ENCODE results near the gene METTL25B. TPM values are rescaled to one million over a fixed set of nuclear protein-coding genes. Genes with fewer than 3 reads are reported as not detected.

The METTL25B gene
- 10 to 100 TPM; 14.6 to 20.5 TPM for total RNA-seq
- long read RNA-seq, partial matches to known transcripts, result 0 of 5 reads
- long read RNA-seq, other reads (novel, unspliced or antisense), result 2 of 5 reads

DNA sequence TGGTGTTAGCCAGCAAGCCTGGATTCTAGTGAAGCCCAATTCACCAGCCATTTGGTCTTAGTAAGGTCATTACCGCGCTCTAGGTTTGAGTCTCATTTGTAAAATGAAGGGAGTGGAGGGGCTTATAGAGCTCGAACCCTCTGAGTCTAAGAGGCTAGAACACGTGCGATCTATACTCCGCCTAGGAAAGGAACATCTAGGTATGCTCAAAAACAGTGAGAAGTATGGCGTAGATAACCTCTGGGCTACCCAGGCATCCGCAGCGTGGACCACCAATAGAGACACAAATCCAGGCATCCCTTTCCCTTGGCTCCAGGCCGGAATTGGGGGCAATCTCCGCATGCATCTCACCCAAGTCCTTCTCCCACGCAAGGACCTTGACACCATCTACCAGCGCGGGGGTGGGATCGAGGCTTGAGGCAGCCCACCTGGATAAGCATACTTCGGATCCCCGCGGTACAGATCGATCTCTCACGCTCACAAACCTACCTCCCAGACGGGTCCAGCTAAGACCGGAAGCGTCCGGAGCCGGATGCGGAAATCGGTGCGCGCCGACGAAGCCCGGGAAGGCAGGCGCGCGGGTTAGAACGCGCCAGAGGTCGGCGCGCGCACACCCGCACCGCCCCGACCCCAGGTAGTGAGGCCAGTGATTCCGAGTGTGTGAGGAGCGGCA is at the start of gene METTL25B:
Gene METTL25B (plus strand): TSS at position 544 of the 673 bp plus-strand sequence. CDS start 636 bp downstream, outside the sequence.
- peak; percentile 81 to 86 for ATAC-seq
- intact Hi-C loops (cut with DNase I), result loop anchor here (2.0 to 5.0 kb wide), 3 partner anchors 36 to 163 kb away; partner anchors contain the start of gene PRCC (in 1 of the 2)
- DNase-seq, result peak; percentile 87

DNA sequence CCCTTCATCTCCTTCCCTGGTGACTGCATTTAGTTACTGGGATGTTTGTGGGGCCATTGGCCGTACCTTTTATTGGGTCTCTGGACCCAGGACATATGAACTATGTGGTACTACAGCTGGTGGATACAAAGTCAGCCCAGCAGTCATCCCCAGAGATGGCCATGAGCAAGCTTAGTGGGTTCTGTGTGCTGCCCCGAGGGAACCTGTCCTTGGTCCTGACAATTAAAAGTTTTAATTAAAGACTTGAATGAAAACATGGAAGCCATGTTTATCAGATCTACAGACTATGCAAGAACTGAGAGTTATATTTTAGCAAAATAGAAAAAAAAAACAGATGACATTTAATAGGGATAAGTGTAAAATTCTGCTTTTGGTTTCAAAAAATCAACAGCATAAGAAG is 48.2 kb upstream of the METTL25B start:
- DNase-seq (no peak), ATAC-seq (no peak)
- intact Hi-C loops (cut with DNase I), result loop anchor here in 1 of 2 donors (5.0 kb wide), 1 partner anchor 33 kb away; no protein-coding TSS in a partner anchor

DNA sequence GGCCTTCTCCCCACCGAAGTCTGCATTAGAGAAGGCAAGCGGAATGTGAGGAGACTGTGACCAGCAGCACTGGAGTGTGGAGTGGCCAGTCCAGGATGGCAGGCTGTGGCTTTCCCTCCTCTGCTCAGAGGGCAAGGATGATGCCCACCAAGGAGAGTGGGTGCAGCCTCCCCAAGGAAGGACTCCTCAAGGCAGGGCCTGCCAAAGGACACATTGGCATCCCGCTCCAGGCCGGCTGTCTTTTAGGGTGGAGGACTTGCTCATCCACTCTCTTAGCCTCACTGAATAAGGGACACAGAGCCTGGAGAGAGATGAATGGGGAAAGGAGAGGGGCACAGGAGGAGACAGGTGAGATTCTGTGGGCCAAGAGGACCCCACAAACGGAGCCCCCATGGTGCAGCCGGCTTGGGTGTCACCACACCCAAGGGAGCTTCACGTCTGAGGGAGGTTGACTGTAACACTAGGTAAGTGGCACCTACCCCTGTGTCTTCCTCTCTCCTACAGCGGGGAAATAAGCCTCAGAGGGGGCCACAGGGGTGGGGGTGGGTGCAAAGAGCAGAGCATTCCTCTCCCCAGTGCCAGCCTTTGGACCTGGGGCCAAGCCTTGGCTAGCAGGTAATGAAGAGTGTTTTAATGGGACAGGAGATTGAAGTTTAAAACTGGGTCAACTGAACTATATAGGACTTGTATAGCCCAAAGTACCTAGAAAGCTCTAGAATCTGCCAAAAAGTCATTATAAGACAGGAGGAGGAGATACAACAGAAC is 46.9 kb upstream of the METTL25B start:
- intact Hi-C loops (cut with DNase I), result loop anchor here in 1 of 2 donors (5.0 kb wide), 1 partner anchor 34 kb away; no protein-coding TSS in a partner anchor
- no peak for DNase-seq
- no peak for ATAC-seq

DNA sequence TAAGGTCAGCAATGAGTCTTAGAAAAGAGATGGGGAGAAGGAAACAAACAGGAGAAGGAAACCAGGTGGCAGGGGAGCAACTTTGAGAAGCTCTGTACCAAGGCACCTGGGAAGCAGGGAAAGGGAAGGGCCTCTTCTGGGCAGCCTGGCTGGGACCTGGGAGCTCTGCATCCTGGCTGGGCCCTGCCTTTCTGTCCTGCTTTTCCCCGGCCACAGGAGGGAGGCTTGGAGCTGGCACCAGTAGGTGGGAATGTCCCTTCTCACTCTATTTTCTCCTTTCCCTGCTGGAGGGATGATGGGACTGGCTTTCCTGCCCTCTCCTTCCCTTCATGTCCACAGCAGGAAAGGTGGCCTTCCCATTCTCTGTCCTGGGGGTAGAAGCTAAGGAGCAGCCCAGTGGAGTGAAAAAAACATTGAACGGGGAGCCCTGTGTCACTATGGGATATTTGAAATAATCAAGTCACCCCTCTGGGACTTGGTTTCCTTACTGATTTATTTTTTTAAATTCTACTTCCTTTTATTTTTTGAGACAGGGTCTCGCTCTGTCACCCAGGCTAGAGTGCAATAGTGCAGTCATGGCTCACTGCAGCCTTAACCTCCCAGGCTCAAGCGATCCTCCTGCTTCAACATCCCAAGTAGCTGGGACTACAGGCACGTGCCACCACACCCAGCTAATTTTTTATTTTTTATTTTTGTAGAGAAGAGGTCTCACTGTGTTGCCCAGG is 45.9 kb upstream of the METTL25B start:
- ATAC-seq (no peak), DNase-seq (no peak)
- intact Hi-C loops (cut with DNase I), result loop anchor here in 1 of 2 donors (5.0 kb wide), 1 partner anchor 35 kb away; no protein-coding TSS in a partner anchor

DNA sequence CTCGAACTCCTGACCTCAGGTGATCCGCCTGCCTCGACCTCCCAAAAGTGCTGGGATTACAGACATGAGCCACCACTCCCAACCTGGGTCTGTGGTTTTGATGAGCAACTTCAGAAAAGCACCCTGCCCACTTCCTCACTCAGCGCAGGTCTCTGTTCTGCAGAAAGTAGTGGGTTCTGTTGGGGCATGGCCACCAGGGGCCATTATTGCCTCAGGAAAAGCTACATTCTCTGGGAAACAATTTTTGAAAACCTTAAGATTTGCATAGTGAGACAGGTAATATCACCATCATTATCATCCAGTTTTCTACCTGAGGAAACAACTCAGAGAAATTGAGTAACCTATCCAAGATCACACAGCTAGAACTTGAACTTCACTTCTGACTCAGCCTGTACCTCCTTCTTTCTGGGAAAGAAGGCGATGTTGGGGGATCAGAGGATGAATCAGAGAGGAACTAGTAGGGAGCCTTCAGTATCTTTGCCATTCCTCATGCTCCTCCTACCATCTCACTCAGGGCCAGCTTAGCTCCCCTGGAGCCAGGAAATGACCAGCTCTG is 44.0 kb upstream of the METTL25B start:
- intact Hi-C loops (cut with DNase I), result loop anchor here in 1 of 2 donors (5.0 kb wide), 1 partner anchor 37 kb away; no protein-coding TSS in a partner anchor
- ATAC-seq (peak in 1 of 2 donors; percentile 9), DNase-seq (no peak)

DNA sequence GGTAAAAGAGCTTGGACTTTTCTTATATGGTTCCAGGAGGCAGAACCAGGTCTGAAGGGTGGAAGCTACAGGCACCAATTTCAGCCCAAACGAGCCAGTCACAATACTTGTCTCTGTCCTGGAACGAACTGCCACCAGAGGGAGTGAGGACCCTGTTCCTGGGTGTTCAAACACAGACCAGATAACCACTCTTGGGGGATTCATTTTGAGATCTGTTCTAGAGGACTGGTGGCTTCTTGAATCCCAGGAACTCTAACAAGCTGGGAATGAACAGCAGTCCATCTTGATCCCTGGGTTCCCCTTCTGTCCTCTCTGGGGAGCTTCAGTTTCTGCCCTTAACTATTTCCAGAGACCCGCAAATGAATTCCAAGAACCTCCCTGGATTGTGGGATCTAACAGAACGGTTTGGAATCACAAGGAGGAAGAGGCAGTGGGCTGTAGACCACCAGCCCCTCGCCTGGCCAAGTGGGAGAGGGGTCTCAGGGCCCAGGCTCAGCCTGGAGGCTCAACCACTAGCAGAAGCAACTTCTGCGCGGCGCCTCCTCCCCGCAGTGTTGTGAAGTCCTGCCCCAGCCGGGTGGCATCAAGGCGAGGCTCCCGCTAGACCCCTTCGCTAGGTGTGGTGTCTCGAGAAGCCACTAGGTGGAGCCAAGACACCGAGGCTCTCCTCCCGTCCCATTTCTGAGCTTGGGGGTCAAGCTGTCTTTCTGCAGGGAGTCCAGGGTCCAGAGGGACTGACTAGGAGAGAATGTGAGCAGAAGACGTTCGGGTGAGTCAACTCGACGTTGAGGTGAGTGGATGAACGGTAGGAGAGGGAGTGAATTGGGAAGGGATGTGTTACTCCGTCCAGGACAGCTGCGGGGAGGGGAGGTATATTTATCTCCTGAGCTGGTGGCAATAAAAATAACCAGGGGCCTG is 39.0 kb upstream of the METTL25B start:
- DNase-seq (peak; percentile 80), ATAC-seq (peak; percentile 92 to 96)
- intact Hi-C loops (cut with DNase I), result loop anchor here in 1 of 2 donors (1.0 to 2.0 kb wide), 2 partner anchors 36 to 201 kb away; no protein-coding TSS in a partner anchor

DNA sequence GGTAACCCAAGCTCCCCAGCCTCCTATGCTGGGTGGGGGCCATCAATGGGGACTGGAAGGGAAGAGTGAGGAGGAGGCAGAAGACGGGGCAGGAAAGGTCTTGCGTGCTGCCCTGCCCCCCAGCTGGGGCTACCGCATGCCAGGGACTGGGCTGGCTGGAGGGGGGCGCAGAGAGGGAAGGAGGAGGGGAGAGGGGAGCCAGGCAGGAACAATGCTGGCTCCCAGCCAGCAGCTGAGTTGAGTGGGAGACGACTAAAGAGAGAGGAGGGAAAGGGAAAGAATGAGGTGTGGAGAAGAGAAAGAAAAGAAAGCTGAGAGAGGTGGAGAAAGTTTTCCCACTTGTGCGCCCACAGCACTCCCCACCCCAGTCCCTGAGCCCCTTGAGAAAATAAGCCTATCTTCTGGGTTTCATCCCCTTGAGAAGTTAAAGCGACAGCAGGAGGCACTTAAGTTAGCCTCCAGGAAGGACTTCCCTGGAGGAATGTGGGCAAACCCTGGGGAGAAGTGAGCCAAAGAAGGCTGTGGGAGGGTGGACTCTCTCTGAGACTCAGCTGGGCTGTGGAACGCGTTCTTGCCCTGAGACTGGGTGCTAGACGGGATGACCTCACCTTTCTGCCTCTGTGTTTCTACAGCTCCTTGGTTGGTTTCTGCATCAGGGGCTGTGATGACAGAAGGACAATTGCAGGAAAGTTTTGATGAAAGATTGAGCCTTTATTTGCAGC is 38.2 kb upstream of the METTL25B start:
- intact Hi-C loops (cut with DNase I), result loop anchor here (1.0 to 5.0 kb wide), 3 partner anchors 35 to 200 kb away; partner anchors contain the start of genes ISG20L2 (in 1 of the 2) and METTL25B (in 1 of the 2)
- DNase-seq (no peak), ATAC-seq (peak in 1 of 2 donors; percentile 6)

DNA sequence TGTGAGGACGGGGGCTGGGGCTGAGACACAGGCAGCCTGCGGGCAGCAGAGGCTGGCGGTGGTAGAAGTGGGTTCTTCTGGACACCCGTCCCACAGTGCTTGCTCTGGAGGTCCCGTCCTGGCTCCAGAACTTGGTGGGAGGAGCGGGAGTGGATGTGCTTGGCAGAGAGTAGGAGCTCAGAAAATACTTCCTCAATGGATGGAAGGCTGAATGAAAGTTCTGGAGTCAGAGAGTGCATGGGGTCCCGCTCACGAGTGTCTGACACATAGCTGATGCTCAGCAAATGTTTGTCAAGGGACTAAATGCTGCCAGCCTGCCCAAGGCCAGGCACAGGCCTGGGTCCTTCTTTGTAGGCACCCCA is 37.6 kb upstream of the METTL25B start:
- intact Hi-C loops (cut with DNase I), result loop anchor here in 1 of 2 donors (5.0 kb wide), 1 partner anchor 37 kb away; the partner anchor contains the start of genes ISG20L2 and METTL25B
- ATAC-seq (no peak), DNase-seq (no peak)

DNA sequence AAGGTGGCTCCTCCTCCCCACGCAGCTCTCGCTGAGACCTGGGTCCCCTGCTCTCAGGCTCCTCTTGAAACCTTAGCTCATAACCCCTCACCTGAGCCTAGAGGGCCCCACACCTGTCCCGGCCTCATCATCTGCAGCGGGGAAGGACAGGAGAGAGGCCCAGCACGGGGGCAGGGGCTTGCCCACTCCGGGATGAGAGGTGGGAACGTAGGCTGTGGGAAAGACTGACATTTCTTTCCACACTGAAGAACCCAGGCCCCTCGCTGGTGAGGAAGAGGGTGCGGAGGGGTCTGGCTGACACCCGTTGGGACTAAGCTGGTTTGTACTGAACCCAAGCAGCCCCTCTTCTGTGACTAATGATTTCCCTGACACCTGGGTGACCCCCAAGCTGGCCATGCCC is 37.1 kb upstream of the METTL25B start:
- intact Hi-C loops (cut with DNase I), result loop anchor here in 1 of 2 donors (5.0 kb wide), 1 partner anchor 36 kb away; the partner anchor contains the start of genes ISG20L2 and METTL25B
- no peak for DNase-seq
- ATAC-seq, result no peak

DNA sequence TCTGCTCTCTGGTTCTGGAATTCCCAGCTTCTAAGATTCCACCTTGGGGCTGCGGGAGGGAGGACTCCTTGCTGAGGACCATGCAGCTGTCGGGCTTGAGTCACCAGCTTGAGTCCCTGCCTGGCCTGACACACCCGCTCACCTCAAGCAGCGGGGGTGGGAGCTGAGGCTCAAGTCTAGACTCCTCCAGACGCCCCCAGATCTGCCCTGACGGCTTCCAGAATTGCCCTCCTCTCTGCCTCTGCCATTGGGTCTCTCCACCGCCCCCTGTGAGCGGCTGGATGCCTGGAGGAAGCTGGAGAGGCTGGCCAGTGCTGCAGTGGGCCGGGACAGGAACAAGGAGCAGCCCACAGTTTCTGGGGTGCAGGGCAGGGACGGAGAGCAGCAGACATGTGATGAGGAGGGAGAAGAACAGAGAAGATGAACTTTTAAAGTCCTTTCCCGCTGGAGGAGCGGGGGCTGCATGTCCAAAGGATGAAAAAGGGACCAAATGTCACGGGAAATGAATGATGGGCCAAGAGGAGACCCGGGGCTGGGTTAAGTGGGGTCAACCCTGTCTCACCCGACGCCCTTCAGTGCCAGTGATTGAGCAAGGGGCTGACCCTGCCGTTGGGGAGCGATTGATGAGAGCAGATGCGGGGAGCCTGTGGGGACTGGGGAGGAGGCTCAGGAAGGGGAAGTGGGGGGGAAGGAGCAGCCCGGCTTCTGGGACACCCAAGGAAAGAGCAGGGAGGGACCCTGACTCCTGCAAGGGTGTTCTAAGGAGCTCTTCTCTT is 36.4 kb upstream of the METTL25B start:
- intact Hi-C loops (cut with DNase I), result loop anchor here in 1 of 2 donors (5.0 kb wide), 1 partner anchor 35 kb away; the partner anchor contains the start of genes ISG20L2 and METTL25B
- ATAC-seq (no peak), DNase-seq (no peak)

DNA sequence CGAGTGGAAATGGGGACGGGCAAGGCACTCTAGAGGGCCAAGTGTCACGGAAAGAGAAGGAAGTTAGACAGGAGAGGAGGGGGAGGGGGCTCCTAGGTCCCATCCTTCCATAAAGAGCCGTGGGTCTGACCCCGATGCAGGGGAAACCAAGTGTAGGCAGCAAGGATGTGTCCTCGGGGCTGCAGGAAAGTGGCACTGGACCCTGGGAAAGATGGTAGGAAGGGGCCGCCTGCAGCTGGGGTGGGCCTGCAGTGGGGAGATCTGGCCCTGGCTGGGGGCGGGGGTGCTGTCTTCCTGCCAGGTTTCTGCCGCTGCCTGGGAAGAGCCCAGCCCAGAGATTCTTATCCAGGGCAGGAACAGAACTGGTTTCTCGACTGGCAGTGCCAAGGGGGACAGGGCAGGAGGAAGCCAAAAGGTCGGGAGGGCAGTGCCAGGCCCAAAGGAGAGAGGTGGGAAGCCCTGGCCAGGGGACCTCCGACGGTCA is 35.8 kb upstream of the METTL25B start:
- intact Hi-C loops (cut with DNase I), result loop anchor here in 1 of 2 donors (5.0 kb wide), 1 partner anchor 35 kb away; the partner anchor contains the start of genes ISG20L2 and METTL25B
- DNase-seq (no peak), ATAC-seq (no peak)

DNA sequence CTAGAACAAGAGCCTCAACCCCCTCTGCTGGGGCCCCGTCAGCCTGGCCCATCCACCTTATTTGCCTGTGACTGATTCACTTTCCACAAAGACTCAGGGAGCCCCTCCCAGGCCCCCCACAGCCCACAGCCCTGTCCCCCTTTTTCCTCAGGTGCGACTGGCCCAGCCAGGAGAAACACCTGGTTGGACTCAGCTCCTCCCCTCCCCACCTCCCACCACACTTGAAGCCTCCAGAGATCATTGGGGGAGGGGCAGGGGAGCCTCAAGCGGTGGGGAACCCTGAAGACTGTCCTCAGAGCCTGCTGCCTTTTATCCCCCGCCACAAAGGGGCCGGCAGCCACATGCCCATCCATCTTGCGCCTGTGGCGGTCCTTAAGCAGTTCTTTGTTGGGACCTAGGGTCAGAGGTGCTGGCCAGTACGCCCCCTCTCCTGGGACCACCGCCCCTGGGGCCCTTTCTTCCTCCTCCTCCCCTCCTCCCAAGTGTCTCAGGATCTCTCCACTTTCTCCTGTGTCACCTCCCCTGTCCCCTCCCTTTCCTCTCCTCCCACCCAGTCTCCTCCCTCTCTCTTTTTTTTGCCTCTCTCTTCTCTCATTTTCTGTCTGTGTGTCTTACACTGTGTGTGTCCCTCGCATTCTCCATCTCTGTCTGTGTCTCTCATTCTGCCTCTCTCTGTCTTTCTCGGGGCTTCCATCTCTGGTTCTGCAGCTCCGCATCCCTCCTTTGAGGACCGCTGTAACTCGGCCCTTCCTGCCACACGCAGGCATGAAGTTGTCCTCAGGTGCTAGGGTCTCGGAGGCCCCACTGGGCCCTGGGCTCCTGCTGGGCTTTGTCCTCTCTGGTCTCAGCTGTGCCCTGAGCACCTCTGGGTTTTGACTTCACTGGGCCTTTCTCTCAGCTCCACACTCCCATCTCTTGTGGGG is 35.1 kb upstream of the METTL25B start:
- DNase-seq, result no peak
- intact Hi-C loops (cut with DNase I), result loop anchor here in 1 of 2 donors (5.0 kb wide), 1 partner anchor 34 kb away; the partner anchor contains the start of genes ISG20L2 and METTL25B
- ATAC-seq, result no peak

DNA sequence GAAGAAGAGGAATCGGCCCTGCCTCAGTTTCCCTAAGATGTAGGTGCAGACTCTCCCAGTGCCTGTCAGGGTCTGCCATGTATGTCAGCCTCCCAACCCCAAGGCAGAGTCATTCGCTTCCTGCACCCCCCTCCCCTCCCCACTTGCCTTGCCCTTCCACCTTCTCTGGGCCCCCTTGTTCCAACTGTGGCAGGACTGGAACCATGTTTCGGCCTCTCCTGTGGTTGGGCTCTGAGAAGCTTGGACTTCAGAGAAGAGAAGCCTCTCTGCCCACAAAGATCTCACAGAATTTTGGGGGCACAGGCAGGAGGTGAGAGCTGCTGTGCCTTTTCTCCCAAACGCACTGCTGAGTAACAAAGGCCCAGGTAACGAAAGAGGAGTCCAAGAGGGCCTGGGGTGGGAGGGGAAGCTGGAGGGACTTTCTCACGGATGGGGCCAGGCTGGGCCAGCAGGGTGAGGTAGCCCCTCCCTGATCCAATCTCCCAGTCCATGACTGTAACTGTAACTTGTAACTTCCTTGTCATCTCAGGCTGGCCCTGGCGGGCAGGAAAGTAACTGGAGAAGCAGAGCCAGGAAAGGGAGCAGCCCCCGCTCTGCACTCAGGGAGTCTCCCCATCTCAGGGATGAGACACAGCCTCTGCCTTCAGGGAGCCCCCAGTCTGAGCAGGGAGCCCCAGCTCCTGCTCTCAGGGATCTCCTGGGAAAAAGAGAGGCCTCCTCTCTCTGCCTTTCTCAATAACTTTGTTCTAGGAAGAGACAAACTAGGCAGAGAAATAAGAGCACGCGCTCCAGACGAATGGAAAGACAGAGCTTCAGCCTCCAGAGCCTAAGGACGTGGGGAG is 34.2 kb upstream of the METTL25B start:
- no peak for DNase-seq
- no peak for ATAC-seq
- intact Hi-C loops (cut with DNase I), result loop anchor here in 1 of 2 donors (5.0 kb wide), 1 partner anchor 33 kb away; the partner anchor contains the start of genes ISG20L2 and METTL25B

DNA sequence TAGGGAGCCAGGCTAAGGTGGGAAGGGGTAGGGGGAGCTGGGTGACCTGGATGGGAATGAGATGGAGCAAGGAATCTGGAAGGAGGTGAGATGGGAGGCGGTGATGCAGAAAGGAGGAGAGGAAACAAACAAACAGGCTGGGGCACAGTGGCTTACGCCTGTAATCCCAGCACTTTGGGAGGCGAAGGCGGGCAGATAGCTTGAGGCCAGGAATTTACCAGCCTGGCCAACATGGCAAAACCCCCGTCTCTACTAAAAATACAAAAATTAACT is 33.6 kb upstream of the METTL25B start:
- ATAC-seq, result no peak
- DNase-seq, result no peak
- intact Hi-C loops (cut with DNase I), result loop anchor here in 1 of 2 donors (5.0 kb wide), 1 partner anchor 33 kb away; the partner anchor contains the start of genes ISG20L2 and METTL25B
